Measurements from ENCODE around the gene SDK1. TPM values are rescaled to one million over a fixed set of nuclear protein-coding genes. Genes with fewer than 3 reads are reported as not detected.
"Not testable (repeated sequence)": the region's sequence is repeated elsewhere in the genome, so short reads cannot be mapped to it uniquely, and the experiment has no call there.

Gene SDK1
- total RNA-seq, 1 donor = 0.43 TPM

DNA sequence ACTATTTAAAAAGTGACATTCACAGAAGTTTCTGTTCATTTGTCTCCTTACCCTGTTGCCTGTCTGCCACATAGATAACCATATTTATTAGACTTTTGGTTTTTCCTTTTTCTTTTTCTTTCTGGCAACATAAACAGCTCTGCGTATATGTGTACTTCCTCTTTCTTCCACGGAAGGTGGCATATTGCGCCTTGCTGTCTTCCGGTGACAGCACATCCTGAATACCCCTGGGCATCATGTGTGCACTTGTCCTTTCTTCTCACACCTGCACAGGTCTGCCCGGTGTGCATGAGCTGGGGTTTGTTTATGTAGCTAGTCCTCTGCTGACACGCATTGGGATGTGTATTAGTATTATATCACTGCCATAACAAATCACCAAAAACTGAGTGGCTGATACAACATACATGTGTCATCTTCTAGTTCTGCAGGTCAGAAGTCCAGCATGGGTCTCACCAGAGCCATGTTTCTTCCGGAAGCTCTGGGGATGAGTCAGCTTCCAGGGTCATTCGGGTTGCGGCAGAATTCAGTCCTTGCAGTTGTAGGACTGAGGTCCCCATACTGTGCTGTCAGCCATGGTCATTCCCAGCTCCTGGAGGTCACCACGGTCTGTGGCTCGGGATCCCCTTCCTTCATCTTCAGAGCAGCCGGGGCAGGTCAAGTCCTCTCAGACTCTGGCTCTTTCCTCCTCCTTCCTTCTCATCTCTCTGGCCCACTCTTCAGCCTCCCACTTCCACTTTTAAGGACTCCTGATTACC lies 785.1 kb downstream of the SDK1 start:
- TF ChIP-seq, protein P1, sequence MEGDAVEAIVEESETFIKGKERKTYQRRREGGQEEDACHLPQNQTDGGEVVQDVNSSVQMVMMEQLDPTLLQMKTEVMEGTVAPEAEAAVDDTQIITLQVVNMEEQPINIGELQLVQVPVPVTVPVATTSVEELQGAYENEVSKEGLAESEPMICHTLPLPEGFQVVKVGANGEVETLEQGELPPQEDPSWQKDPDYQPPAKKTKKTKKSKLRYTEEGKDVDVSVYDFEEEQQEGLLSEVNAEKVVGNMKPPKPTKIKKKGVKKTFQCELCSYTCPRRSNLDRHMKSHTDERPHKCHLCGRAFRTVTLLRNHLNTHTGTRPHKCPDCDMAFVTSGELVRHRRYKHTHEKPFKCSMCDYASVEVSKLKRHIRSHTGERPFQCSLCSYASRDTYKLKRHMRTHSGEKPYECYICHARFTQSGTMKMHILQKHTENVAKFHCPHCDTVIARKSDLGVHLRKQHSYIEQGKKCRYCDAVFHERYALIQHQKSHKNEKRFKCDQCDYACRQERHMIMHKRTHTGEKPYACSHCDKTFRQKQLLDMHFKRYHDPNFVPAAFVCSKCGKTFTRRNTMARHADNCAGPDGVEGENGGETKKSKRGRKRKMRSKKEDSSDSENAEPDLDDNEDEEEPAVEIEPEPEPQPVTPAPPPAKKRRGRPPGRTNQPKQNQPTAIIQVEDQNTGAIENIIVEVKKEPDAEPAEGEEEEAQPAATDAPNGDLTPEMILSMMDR (IDR thresholded peaks at IDR 0.05; ENCODE audit: insufficient read depth, low read depth, low read length) = no peak
- no peak for DNase-seq (ENCODE audit: low read depth)
- no peak overlapping the region for H3K4me3 ChIP-seq (ENCODE audit: low read depth, low read length)

DNA sequence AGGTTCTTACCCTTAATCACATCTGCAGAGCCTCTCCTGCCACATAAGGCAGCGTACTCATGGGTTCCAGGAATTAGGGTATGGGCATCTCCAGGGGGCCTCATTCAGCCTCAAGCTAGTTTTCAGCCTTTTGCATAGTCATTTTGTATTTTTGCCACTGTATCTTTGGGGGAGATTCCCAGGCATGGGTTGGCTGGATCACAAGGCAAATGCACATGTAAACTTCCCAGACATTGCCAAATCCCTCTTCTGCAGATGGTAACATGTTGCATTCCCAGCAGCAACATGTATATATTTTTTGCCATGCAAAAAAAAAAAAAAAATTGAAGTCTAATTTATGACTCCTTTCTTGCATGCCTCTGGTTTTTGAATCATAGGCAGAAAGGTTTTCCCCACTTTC lies 785.7 kb downstream of the SDK1 start:
- H3K4me3 ChIP-seq (ENCODE audit: low read depth, low read length) = no peak overlapping the region
- TF ChIP-seq, protein P1 (IDR thresholded peaks at IDR 0.05; ENCODE audit: insufficient read depth, low read depth, low read length) = no peak
- DNase-seq (ENCODE audit: low read depth) = no peak

DNA sequence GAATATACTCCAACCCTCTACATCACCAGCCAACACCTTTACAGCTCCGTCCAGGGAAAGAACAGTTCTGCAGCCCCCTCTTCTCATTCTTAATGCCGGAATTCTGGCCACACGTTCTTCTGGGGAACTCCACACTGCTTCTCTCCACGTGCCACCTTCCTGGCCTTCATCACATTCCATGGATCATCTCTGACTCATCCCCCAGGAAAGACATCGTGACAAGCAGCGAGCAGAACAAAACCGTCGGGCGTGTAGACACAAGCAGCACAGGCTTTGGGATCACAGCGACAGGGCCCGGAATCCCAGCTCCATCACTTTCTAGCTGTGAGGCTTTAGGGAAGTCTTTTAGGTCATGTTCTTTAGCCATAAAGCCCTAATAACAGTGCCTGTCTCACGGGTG lies 790.7 kb downstream of the SDK1 start:
- TF ChIP-seq, protein P1 (IDR thresholded peaks at IDR 0.05; ENCODE audit: insufficient read depth, low read depth, low read length) = no peak
- no peak for DNase-seq (ENCODE audit: low read depth)
- H3K4me3 ChIP-seq (ENCODE audit: low read depth, low read length) = no peak overlapping the region

DNA sequence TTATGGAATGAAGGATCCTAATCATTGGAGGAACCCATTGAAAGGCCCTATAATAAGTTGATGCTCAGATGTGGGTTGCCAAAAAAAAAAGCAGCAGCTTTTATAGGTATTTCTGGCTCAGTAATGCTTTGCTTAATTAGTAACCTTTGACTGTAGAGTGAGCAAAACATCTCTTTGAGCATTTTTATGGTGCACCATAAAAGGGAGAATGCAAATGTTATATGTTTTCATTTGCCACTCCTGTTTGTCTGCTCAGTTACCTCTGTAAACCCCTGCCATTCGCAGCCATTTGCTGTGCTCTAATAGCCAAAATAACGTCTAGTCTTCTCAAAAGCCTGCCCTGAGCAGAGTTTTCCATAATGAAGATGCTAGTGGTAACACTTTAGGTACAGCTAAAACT lies 792.0 kb downstream of the SDK1 start:
- no peak for DNase-seq (ENCODE audit: low read depth)
- TF ChIP-seq, protein P1 (IDR thresholded peaks at IDR 0.05; ENCODE audit: insufficient read depth, low read depth, low read length) = no peak
- no peak overlapping the region for H3K4me3 ChIP-seq (ENCODE audit: low read depth, low read length)

DNA sequence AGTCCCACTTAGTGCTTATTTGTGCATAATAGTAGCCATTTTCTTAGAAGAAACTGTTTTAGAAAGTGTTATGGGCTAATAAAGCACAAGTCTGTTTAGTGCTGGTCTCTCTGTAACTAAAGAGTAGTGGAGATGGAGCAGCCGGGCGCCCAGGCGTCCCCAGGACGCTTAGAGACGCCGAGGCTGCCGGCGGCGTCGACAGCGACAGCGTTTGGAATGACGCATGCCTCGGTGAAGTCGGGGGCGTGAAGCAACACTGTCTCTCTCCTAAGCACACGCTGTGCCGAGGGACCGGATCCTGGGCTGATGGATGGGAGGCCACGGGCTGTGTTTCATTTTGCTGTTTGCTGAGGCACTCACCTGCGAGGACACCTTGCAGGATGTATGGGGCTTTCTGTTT lies 792.4 kb downstream of the SDK1 start:
- DNase-seq (ENCODE audit: low read depth) = no peak
- H3K4me3 ChIP-seq (ENCODE audit: low read depth, low read length) = no peak overlapping the region
- TF ChIP-seq, protein P1 (IDR thresholded peaks at IDR 0.05; ENCODE audit: insufficient read depth, low read depth, low read length) = no peak

DNA sequence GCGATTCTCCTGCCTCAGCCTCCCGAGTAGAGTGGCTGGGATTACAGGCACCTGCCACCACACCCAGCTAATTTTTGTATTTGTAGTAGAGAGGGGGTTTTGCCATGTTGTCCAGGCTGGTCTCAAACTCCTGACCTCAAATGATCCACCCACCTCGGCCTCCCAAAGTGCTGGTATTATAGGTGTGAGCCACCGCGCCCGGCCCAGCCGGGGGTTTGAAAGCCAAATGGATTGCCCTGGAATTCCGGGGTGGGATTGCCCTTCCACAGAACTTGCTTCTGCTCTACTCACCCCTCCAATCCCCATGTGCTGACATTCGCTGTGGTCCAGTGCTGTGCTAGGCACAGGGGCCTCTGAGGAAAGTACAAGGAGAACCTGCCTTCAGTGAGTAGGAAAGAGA lies 793.1 kb downstream of the SDK1 start:
- H3K4me3 ChIP-seq (ENCODE audit: low read depth, low read length); DNase-seq (ENCODE audit: low read depth): not testable (repeated sequence)

DNA sequence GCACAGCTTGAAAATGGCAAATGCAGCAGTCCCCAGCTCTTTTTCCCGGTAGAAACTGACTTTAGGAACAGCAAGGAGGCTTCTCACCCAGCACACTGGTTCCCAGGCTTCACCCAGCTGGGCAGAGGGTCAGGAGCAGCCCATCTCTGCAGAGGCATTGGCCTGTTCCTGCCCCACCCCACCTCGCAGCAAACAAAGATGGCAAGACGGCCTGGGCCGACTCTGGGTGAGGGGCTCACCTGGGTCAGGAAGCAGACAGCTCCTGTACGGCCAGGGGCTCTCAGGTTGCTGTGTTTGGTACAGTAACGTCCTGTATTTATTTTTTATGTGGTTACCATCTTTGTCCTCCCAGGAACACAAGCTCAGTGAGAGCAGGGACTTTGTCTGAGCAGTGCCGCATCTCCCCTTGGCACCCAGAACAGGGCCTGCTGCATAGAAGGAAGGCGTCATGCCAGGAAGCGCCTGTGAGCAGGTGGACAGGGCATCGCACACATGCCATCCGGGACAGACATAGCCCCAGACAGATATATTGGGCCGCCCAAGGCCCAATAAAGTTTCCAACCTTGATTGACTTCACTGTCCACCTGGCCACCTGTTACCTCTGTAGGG lies 796.1 kb downstream of the SDK1 start:
- DNase-seq (ENCODE audit: low read depth) = no peak
- TF ChIP-seq, protein P1 (IDR thresholded peaks at IDR 0.05; ENCODE audit: insufficient read depth, low read depth, low read length) = no peak
- no peak overlapping the region for H3K4me3 ChIP-seq (ENCODE audit: low read depth, low read length)
